Osteoblast (primary cell): ENCODE results near the gene THSD7A. TPM values are rescaled to one million over a fixed set of nuclear protein-coding genes. Genes with fewer than 3 reads are reported as not detected.

Experiments
- DNase-seq: peaks from one replicate; pipeline ENCODE4 v3.0.0; 2011; ENCODE audit warnings: low spot score, mixed read lengths; ENCODE audit not compliant: insufficient read length; ENCODE audit errors: missing footprints
- H2AFZ ChIP-seq: 2 replicates; pipeline ENCODE4 v1.6.0; 2011; ENCODE audit warnings: mild to moderate bottlenecking, low read length
- H3K27ac ChIP-seq: 2 replicates; pipeline ENCODE4 v1.5.1; 2011; ENCODE audit warnings: mild to moderate bottlenecking, low read depth, low read length, moderate library complexity
- H3K27me3 ChIP-seq: 2 replicates; pipeline ENCODE4 v1.6.0; 2012; ENCODE audit warnings: mild to moderate bottlenecking, control low read depth, inconsistent platforms, low read length, moderate library complexity; ENCODE audit not compliant: insufficient read depth
- H3K36me3 ChIP-seq: 2 replicates; pipeline ENCODE4 v1.5.1; 2011; ENCODE audit warnings: mild to moderate bottlenecking, low read length, control low read depth, moderate library complexity; ENCODE audit not compliant: insufficient read depth
- H3K4me1 ChIP-seq: 2 replicates; pipeline ENCODE4 v1.5.1; 2011; ENCODE audit warnings: mild to moderate bottlenecking, low read length, control low read depth, moderate library complexity; ENCODE audit not compliant: insufficient read depth
- H3K4me2 ChIP-seq: 2 replicates; pipeline ENCODE4 v1.6.0; 2011; ENCODE audit warnings: mild to moderate bottlenecking, low read length; ENCODE audit not compliant: insufficient read depth
- H3K4me3 ChIP-seq: fragments of 200-600 bp; sonication (generic); 3 replicates; pipeline ENCODE4 v1.5.1; 2012; ENCODE audit warnings: mild to moderate bottlenecking, low read length, inconsistent platforms; ENCODE audit not compliant: insufficient read depth
- H3K79me2 ChIP-seq: 2 replicates; pipeline ENCODE4 v1.6.0; 2012; ENCODE audit warnings: mild to moderate bottlenecking, low read length, control low read depth, inconsistent platforms; ENCODE audit not compliant: insufficient read depth
- H3K9me3 ChIP-seq: 2 replicates; pipeline ENCODE4 v1.5.1; 2011; ENCODE audit warnings: low read depth, low read length, control low read depth
- H4K20me1 ChIP-seq: 2 replicates; pipeline ENCODE4 v1.6.0; 2012; ENCODE audit warnings: mild to moderate bottlenecking, low read length, control low read depth; ENCODE audit not compliant: insufficient read depth
- total RNA-seq: library from RNA; depleted of rRNA; stranded (reverse); fragments of >200 nt; gene quantifications from 2 replicates; pipeline ENCODE4 v1.2.3, GENCODE V29; 2012
- TF ChIP-seq, protein P1 (sequence below): IDR thresholded peaks from 2 replicates; pipeline ENCODE4 v1.5.1; 2011; ENCODE audit warnings: mild to moderate bottlenecking, low read depth, low read length, moderate library complexity; ENCODE audit errors: extremely low read depth

Gene THSD7A
- total RNA-seq, 1 donor = under 0.01 TPM

DNA sequence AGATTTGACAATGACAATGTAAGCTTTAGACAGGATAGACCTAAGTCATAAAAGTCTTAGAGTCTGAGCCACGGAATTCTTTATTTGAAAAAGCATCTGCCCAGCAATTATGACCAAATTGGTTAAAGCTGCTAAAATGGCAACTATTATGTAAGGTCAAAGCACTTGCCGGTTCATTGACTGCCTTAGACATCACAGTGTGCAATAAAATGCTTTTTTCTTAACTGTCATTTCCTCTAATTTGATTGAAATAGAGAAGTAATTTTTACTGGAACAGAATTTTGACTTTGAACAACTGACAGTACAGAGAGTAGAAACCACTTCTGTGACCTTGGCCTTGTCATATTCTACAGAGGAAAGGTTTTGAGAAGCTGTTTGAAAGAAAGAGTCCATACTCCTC lies 142.9 kb downstream of the THSD7A start:
- no peak overlapping the region for H3K4me3 ChIP-seq
- no peaks in the 10 kb centered on the region for H3K79me2 ChIP-seq
- no peaks in the 10 kb centered on the region for H3K4me1 ChIP-seq
- no peak overlapping the region for H3K4me2 ChIP-seq
- no peaks in the 10 kb centered on the region for H3K36me3 ChIP-seq
- no peak overlapping the region for H2AFZ ChIP-seq
- H3K27ac ChIP-seq = no peak overlapping the region
- H3K9me3 ChIP-seq = no peaks in the 10 kb centered on the region
- no peaks in the 10 kb centered on the region for H3K27me3 ChIP-seq
- TF ChIP-seq, protein P1, sequence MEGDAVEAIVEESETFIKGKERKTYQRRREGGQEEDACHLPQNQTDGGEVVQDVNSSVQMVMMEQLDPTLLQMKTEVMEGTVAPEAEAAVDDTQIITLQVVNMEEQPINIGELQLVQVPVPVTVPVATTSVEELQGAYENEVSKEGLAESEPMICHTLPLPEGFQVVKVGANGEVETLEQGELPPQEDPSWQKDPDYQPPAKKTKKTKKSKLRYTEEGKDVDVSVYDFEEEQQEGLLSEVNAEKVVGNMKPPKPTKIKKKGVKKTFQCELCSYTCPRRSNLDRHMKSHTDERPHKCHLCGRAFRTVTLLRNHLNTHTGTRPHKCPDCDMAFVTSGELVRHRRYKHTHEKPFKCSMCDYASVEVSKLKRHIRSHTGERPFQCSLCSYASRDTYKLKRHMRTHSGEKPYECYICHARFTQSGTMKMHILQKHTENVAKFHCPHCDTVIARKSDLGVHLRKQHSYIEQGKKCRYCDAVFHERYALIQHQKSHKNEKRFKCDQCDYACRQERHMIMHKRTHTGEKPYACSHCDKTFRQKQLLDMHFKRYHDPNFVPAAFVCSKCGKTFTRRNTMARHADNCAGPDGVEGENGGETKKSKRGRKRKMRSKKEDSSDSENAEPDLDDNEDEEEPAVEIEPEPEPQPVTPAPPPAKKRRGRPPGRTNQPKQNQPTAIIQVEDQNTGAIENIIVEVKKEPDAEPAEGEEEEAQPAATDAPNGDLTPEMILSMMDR = no peak
- no peaks in the 10 kb centered on the region for H4K20me1 ChIP-seq
- no peak for DNase-seq

DNA sequence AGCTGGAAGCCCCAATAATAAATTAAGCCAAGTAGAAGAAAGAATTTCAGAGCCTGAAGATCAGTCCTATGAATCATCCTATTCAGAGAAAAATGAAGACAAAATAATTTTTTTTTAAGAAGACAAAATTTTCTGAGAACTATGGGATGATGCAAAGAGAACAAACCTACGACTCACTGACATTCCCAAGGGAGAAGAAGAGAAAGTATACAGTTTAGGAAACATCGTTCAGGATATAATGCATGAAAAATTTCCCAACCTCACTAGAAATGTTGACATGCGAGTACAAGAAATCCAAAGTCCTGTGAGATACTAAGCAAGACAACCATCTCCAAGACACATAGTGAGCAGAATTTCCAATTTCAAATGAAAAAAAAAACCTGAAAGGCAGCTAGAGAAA lies 150.5 kb downstream of the THSD7A start:
- Histone ChIP-seq H4K20me1 (no peaks in the 10 kb centered on the region), H3K27ac (no peak overlapping the region), H3K9me3 (no peaks in the 10 kb centered on the region), H3K27me3 (no peaks in the 10 kb centered on the region), H3K4me2 (no peak overlapping the region), H3K4me3 (no peak overlapping the region), H2AFZ (no peak overlapping the region), H3K36me3 (no peaks in the 10 kb centered on the region), H3K4me1 (no peaks in the 10 kb centered on the region), H3K79me2 (no peaks in the 10 kb centered on the region)
- no peak for DNase-seq
- TF ChIP-seq, protein P1 = no peak

DNA sequence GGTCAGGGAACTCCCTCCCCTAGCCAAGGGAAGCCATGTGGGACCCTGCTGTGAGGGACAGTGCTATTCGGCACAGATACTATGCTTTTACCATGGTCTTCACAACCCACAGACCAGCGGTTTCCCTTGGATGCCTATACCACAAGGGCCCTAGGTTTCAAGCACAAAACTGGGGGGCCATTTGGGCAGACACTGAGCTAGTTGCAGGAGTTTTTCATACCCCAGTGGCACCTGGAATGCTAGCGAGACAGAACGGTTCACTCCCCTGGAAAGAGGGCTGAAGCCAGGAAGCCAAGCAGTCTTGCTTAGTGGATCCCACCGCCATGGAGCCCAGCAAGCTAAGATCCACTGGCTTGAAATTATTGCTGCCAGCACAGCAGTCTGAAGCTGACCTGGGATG lies 156.8 kb downstream of the THSD7A start:
- Histone ChIP-seq H3K4me1 (no peaks in the 10 kb centered on the region), H2AFZ (no peak overlapping the region), H3K4me2 (no peak overlapping the region), H4K20me1 (no peaks in the 10 kb centered on the region), H3K27ac (no peak overlapping the region), H3K9me3 (no peaks in the 10 kb centered on the region), H3K4me3 (no peak overlapping the region), H3K36me3 (no peaks in the 10 kb centered on the region), H3K79me2 (no peaks in the 10 kb centered on the region), H3K27me3 (no peaks in the 10 kb centered on the region)
- DNase-seq = no peak
- TF ChIP-seq, protein P1 = no peak

DNA sequence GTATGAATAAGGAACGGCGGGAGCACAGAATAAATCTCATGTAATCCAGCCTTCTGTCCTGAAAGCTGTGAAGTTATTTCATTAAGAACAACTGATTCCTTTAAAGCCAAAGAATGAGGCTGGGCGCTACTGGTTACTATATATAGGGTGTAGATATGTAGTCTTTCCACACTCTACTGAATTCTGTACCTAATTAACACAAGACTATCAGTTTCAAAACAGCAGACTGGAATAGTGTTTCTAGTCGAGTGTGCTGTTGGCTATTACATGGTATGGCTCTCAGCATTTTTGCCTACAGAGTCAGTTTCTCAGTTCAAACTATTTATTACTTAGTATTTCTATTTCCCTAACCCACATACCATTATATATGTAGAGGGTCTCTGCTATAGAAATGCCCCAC lies 163.3 kb downstream of the THSD7A start:
- no peak for DNase-seq
- no peak overlapping the region for H2AFZ ChIP-seq
- no peak overlapping the region for H3K4me3 ChIP-seq
- no peak overlapping the region for H3K4me2 ChIP-seq
- no peak overlapping the region for H3K27ac ChIP-seq
- TF ChIP-seq, protein P1 = no peak
- no peaks in the 10 kb centered on the region for H3K79me2 ChIP-seq
- no peaks in the 10 kb centered on the region for H3K36me3 ChIP-seq
- no peaks in the 10 kb centered on the region for H3K27me3 ChIP-seq
- no peaks in the 10 kb centered on the region for H4K20me1 ChIP-seq
- H3K9me3 ChIP-seq = no peaks in the 10 kb centered on the region
- no peaks in the 10 kb centered on the region for H3K4me1 ChIP-seq
